Heart left ventricle (tissue), 16 donors: ENCODE results near the gene AFG3L2. TPM values are rescaled to one million over a fixed set of nuclear protein-coding genes. Genes with fewer than 3 reads are reported as not detected.
A peak's percentile ranks its signal among the peaks of the same experiment; 100 is the strongest.

Source experiments
- ATAC-seq, 4 donors: fragments of 200-7000 bp; cut with Tn5 transposase; one replicate each; pipeline ENCODE4 v1.9.1; 2020 to 2022; ENCODE audit warnings: moderate library complexity in 4 of 4, mild to moderate bottlenecking in 3 of 4, moderate number of reproducible peaks in 1 of 4
- DNase-seq, 5 donors: peaks; one replicate each; pipeline ENCODE4 v3.0.0-alpha.2; 2020
- H3K27ac ChIP-seq, 12 donors: fragments of 200-600 bp; sonication (generic) in 4 of 12; one replicate each; pipeline versions ENCODE4 v1.5.0 to v1.8.0; 2016 to 2022; ENCODE audit warnings: mild to moderate bottlenecking in 2 of 12
- H3K27me3 ChIP-seq, 9 donors: fragments of 200-600 bp; sonication (generic) in 2 of 9; one replicate each; pipeline versions ENCODE4 v1.5.1 to v1.8.0; 2016 to 2022; ENCODE audit warnings: mild to moderate bottlenecking in 3 of 9
- H3K36me3 ChIP-seq, 9 donors: fragments of 200-600 bp; sonication (generic) in 2 of 9; one replicate each; pipeline versions ENCODE4 v1.5.0 to v1.8.0; 2018 to 2022; ENCODE audit warnings: mild to moderate bottlenecking in 2 of 9
- H3K4me1 ChIP-seq, 12 donors: fragments of 200-600 bp; sonication (generic) in 4 of 12; one replicate each; pipeline versions ENCODE4 v1.5.0 to v1.8.0; 2016 to 2022; ENCODE audit warnings: mild to moderate bottlenecking in 3 of 12
- H3K4me3 ChIP-seq, 12 donors: fragments of 200-600 bp; sonication (generic) in 4 of 12; one replicate each; pipeline versions ENCODE4 v1.5.0 to v1.8.0; 2017 to 2022; ENCODE audit warnings: mild to moderate bottlenecking in 9 of 12, moderate library complexity in 4 of 12
- H3K9me3 ChIP-seq, 12 donors: fragments of 200-600 bp; sonication (generic) in 4 of 12; one replicate each; pipeline versions ENCODE4 v1.5.0 to v1.8.0; 2016 to 2022; ENCODE audit warnings: mild to moderate bottlenecking in 1 of 12
- CTCF ChIP-seq, 12 donors: fragments of 200-600 bp; sonication (generic) in 4 of 12; IDR thresholded peaks; one replicate each; pipeline versions ENCODE4 v1.5.0 to v1.8.0; 2018 to 2022; ENCODE audit warnings: antibody characterized with exemption in 12 of 12, mild to moderate bottlenecking in 5 of 12
- POLR2A ChIP-seq, 2 donors: fragments of 450-650 bp; IDR thresholded peaks; one replicate each; pipeline ENCODE4 v1.6.1; 2017; ENCODE audit warnings: antibody characterized with exemption in 2 of 2, mild to moderate bottlenecking in 2 of 2, moderate library complexity in 2 of 2
- WGBS, 4 donors: extraction: QIAGEN DNeasy Blood & Tissue Kit in 2 of 4; methylation state at CpG; one replicate each; pipeline versions ENCODE4 v1.1.5 to v1.1.7; 2013 to 2018; 5-methylcytosine and 5-hydroxymethylcytosine counted together
- intact Hi-C, 10 donors: fragments of 100-400 bp; cut with DNase I; formaldehyde crosslinking; loops; one replicate each; pipeline versions ENCODE4 v1.11.1 to v1.14.2; 2022
- polyA plus RNA-seq, 2 donors: library from polyadenylated mRNA; stranded (reverse); fragments of 200-250 nt; gene quantifications; one replicate each; pipeline ENCODE4 v1.2.3, GENCODE V29; 2013
- total RNA-seq, 9 donors: library from RNA; depleted of rRNA in 2 of 9; stranded (reverse); fragments of >200 nt in 2 of 9; fragmentation: NEBNext Ultra II Directional in 3 of 9; extraction: Animal tissue kit (Norgen Biotek cat#: 25700) in 3 of 9; gene quantifications; one replicate each; pipeline versions ENCODE4 v1.1.0 to v1.2.4, GENCODE V29; 2016 to 2023
- donor health status: ischemic (EF 13 %, LVEDD 7.1; RV severe dilation, severe dysfunction).
- donor health status: healthy with polysubstance abuse.
- donor health status: DM: no; HTN: yes; CAD: no.
- donor health status: DM: no; HTN: no; CAD: no.
- donor health status: ischemic (EF 25% LVEDD 6.9; RV normal size, moderate dysfunction).
- donor health status: ischemic (EF 25% LVEDD 5.7; RV mildly dilated, moderate dysfunction).
- donor health status: healthy.
- donor health status: DM: yes; HTN: yes; CAD: no.
- donor health status: ischemic (EF 35%, LVEDD 5.7; RV mildly dilated, moderate dysfunction).
- donor health status: nonischemic (EF 11% LVEDD 7.7; RV severe dilation, severe dysfunction).
- donor health status: DM: yes; HTN: yes; CAD: no.
- donor health status: PGD.
- donor health status: ischemic (EF 29% LVEDD 5.4; RV normal size, mild dysfunction).
- donor health status: nonischemic (EF 23%, LVEDD 6.1; RV moderate dilation, normal function).

Gene AFG3L2
- total and polyA plus RNA-seq, 11 donors: 59.9 to 174 (median 138) TPM

- DNase-seq (no peak), ATAC-seq (peak in 3 of 4 donors; percentile 5 to 21 (median 8))
- Histone ChIP-seq H3K36me3 (peaks cover 3 to 100% (median 99%) of the 10 kb centered on the region in 9 donors), H3K27ac (no peak overlapping the region), H3K9me3 (no peaks in the 10 kb centered on the region), H3K27me3 (no peaks in the 10 kb centered on the region), H3K4me3 (no peak overlapping the region), H3K4me1 (peaks cover 0 to 3% (median 0%) of the 10 kb centered on the region in 12 donors)
- WGBS, 4 donors: 75 to 89% (median 79%) methylated on average over 7 of the region's 7 CpGs
- intact Hi-C loops: no loop called here
- TF ChIP-seq POLR2A (IDR thresholded peaks at IDR 0.05): no peak
- TF ChIP-seq CTCF (IDR thresholded peaks at IDR 0.05): no peak
Observed at GRCh38 chr18:12346240-12346565, 30.8 kb downstream of the AFG3L2 start.

- no peak for DNase-seq
- no peak for TF ChIP-seq POLR2A (IDR thresholded peaks at IDR 0.05)
- TF ChIP-seq CTCF (IDR thresholded peaks at IDR 0.05): no peak
- H3K4me3 ChIP-seq: no peak overlapping the region
- no peaks in the 10 kb centered on the region for H3K9me3 ChIP-seq
- H3K4me1 ChIP-seq: peaks cover 0 to 3% (median 0%) of the 10 kb centered on the region in 12 donors
- peaks cover 3 to 100% (median 99%) of the 10 kb centered on the region in 9 donors for H3K36me3 ChIP-seq
- intact Hi-C loops: no loop called here
- no peaks in the 10 kb centered on the region for H3K27me3 ChIP-seq
- no peak overlapping the region for H3K27ac ChIP-seq
- WGBS, 4 donors: 84 to 86% (median 84%) methylated on average over 13 of the region's 13 CpGs
- ATAC-seq: no peak
Observed at GRCh38 chr18:12345491-12346239, 31.4 kb downstream of the AFG3L2 start.

DNA sequence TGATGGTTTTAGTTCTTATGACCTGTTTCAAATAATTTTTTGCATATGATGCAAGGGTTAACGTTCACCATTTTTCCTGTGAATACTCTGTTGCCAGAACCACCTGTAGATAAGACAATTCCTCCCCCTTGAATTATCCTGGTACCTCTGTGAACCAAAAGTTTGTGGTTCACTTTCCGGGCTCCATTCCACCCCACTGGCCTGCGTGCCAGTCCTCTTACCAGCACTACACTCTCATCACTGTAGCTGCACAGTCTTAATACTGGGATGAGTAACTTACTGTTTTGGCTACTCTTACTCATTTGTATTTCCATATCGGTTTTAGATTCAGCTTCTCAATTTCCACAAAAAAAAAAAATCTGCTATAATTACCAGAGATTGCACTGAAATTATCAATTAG, 34.4 kb downstream of the AFG3L2 start:
- no peaks in the 10 kb centered on the region for H3K9me3 ChIP-seq
- H3K27ac ChIP-seq: peak overlapping the region in 1 of 12 donors; percentile 42
- no peak overlapping the region for H3K4me3 ChIP-seq
- no peaks in the 10 kb centered on the region for H3K27me3 ChIP-seq
- intact Hi-C loops: no loop called here
- no peak for ATAC-seq
- H3K4me1 ChIP-seq: peaks cover 0 to 23% (median 6%) of the 10 kb centered on the region in 12 donors
- DNase-seq: no peak
- H3K36me3 ChIP-seq: peaks cover 3 to 100% (median 99%) of the 10 kb centered on the region in 9 donors
- TF ChIP-seq POLR2A (IDR thresholded peaks at IDR 0.05) (no peak), CTCF (IDR thresholded peaks at IDR 0.05) (no peak)
- 85 to 89% (median 88%) methylated on average over 4 of the region's 4 CpGs for WGBS, 4 donors

DNA sequence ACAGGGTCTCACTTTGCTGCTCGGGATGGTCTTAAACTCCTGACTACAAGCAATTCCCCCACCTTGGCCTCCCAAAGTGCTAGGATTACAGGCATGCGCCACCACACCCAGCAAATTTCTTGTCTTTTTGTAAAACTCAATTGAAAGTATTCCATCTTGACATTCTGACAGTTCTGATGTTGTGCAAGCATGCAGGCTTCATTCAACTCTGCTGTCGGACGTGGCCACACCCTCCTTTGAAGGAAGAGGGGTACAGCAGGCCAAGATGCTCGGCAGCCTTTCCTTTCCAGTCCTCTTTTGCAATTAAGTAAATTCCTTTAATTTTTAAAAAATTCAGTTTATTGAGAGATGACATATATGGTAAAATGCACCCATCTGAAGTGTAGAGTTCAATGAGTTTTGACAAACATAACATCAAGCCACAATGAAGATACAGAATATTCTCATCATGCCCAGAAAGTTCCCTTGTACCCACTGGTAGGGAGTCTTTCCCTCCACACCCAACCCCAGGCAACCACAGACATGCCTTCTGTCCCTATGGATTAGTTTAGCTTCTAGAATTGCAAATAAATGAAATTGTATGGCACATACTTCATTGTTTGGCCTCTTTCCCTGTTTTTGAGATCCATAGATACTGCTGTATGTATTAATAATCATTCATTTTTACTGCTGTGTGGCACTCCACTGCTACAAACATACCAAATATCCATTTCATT, 35.9 kb downstream of the AFG3L2 start:
- no peak overlapping the region for H3K4me3 ChIP-seq
- peaks cover 0 to 39% (median 11%) of the 10 kb centered on the region in 12 donors for H3K4me1 ChIP-seq
- intact Hi-C loops: no loop called here
- no peak overlapping the region for H3K27ac ChIP-seq
- no peak for ATAC-seq
- 86 to 93% (median 88%) methylated on average over 5 of the region's 5 CpGs for WGBS, 4 donors
- no peak for DNase-seq
- TF ChIP-seq POLR2A (IDR thresholded peaks at IDR 0.05) (no peak), CTCF (IDR thresholded peaks at IDR 0.05) (no peak)
- peaks cover 3 to 100% (median 99%) of the 10 kb centered on the region in 9 donors for H3K36me3 ChIP-seq
- H3K9me3 ChIP-seq: no peaks in the 10 kb centered on the region
- no peaks in the 10 kb centered on the region for H3K27me3 ChIP-seq
